Measurements from ENCODE around the gene HIP1.

GRCh38 chr7:75559976-75560365, 178.8 kb downstream of the HIP1 start:
- TF ChIP-seq ZNF383 (CRISPR knock-in tag; IDR thresholded peaks at IDR 0.05; ENCODE audit: borderline replicate concordance) (no peak), ISL2 (CRISPR knock-in tag; IDR thresholded peaks at IDR 0.05) (no peak), TCF7L2 (IDR thresholded peaks at IDR 0.05; ENCODE audit: low read depth, low read length) (no peak), CBFB (CRISPR knock-in tag; IDR thresholded peaks at IDR 0.05) (no peak), MTF1 (CRISPR knock-in tag; IDR thresholded peaks at IDR 0.05) (no peak), MED13 (CRISPR knock-in tag; IDR thresholded peaks at IDR 0.05) (no peak), FOXM1 (CRISPR knock-in tag; IDR thresholded peaks at IDR 0.05) (no peak)

Measured in HepG2 (cell line).